K562 (cell line): ENCODE data around the gene SAE1. TPM values are rescaled to one million over a fixed set of nuclear protein-coding genes. Genes with fewer than 3 reads are reported as not detected.

ENCODE experiments used
- BACH1 ChIP-seq: fragments of 200-800 bp; sonication (Bioruptor generic); IDR thresholded peaks from 2 replicates; pipeline ENCODE4 v1.6.1; 2016; ENCODE audit warnings: missing genetic modification characterization, missing compliant biosample characterization
- BHLHE40 ChIP-seq: IDR thresholded peaks from 2 replicates; pipeline ENCODE4 v1.6.1; 2011; ENCODE audit warnings: low read length, improper control_type of control experiment
- CC2D1A ChIP-seq: fragments of 450-650 bp; IDR thresholded peaks from 2 replicates; pipeline ENCODE4 v1.6.1; 2017; ENCODE audit warnings: mild to moderate bottlenecking
- ELF1 ChIP-seq: fragments of 200-800 bp; sonication (Bioruptor generic); IDR thresholded peaks from 2 replicates; pipeline ENCODE4 v1.6.1; 2016; ENCODE audit warnings: missing genetic modification characterization, missing compliant biosample characterization
- ELF2 ChIP-seq: fragments of 250-450 bp; sonication (Bioruptor Pico); IDR thresholded peaks from 2 replicates; pipeline ENCODE4 v1.5.0; 2021; ENCODE audit warnings: mild to moderate bottlenecking
- ETV5 ChIP-seq: sonication (generic); formaldehyde crosslinking; IDR thresholded peaks from 2 replicates; pipeline ENCODE4 v1.4.0; 2020; ENCODE audit warnings: low read depth, mild to moderate bottlenecking, missing genetic modification reagents
- EZH2 ChIP-seq: IDR thresholded peaks from 2 replicates; pipeline ENCODE4 v1.6.1; 2012; ENCODE audit warnings: low read depth, mild to moderate bottlenecking, inconsistent platforms, low read length, borderline replicate concordance
- GABPA ChIP-seq: fragments of 200-800 bp; sonication (Bioruptor generic); conservative IDR thresholded peaks from 2 replicates; pipeline ENCODE4 v1.6.1; 2016; ENCODE audit warnings: low read depth, missing genetic modification characterization, missing compliant biosample characterization
- HCFC1 ChIP-seq: IDR thresholded peaks from 2 replicates; pipeline ENCODE4 v1.6.1; 2012; ENCODE audit warnings: low read depth, low read length, improper control_type of control experiment
- HDGF ChIP-seq: fragments of 450-650 bp; IDR thresholded peaks from 2 replicates; pipeline ENCODE4 v1.6.1; 2016
- HEY1 ChIP-seq: fragments of 250-450 bp; sonication (Bioruptor Pico); IDR thresholded peaks from 2 replicates; pipeline ENCODE4 v1.5.0; 2020; ENCODE audit warnings: mild to moderate bottlenecking, moderate library complexity, borderline replicate concordance
- MEF2A ChIP-seq: IDR thresholded peaks from 2 replicates; pipeline ENCODE4 v1.6.1; 2011; ENCODE audit warnings: low read depth, mild to moderate bottlenecking, low read length, moderate library complexity; ENCODE audit not compliant: control insufficient read depth
- MEF2D ChIP-seq: conservative IDR thresholded peaks from 2 replicates; pipeline ENCODE4 v1.6.1; 2016; ENCODE audit warnings: low read depth, missing genetic modification characterization, missing compliant biosample characterization
- MXI1 ChIP-seq: IDR thresholded peaks from 2 replicates; pipeline ENCODE4 v1.6.1; 2011; ENCODE audit warnings: low read depth, mild to moderate bottlenecking, improper control_type of control experiment, low read length
- NONO ChIP-seq, 2 experiments: fragments of 200-400 bp in 1 of 2; fragments of 450-650 bp in 1 of 2; formaldehyde crosslinking in 1 of 2; IDR thresholded peaks; 2 replicates each; pipeline ENCODE4 v1.6.1; 2017; ENCODE audit warnings: low read depth in 2 of 2, mild to moderate bottlenecking in 2 of 2, moderate library complexity in 2 of 2, low read length in 1 of 2
- SMAD2 ChIP-seq: fragments of 150-350 bp; IDR thresholded peaks from 2 replicates; pipeline ENCODE4 v1.6.1; 2014; ENCODE audit warnings: low read depth, mild to moderate bottlenecking, low read length
- TAF1 ChIP-seq: IDR thresholded peaks from 2 replicates; pipeline ENCODE4 v1.6.1; 2011; ENCODE audit warnings: mild to moderate bottlenecking, low read length, moderate library complexity; ENCODE audit not compliant: insufficient read depth, control insufficient read depth, severe bottlenecking; ENCODE audit errors: extremely low read depth
- ZBTB17 ChIP-seq: fragments of 450-650 bp; formaldehyde crosslinking; IDR thresholded peaks from 2 replicates; pipeline ENCODE4 v1.4.0; 2020; ENCODE audit warnings: mild to moderate bottlenecking
- ZNF140 ChIP-seq: fragments of 250-450 bp; sonication (Bioruptor Pico); IDR thresholded peaks from 2 replicates; pipeline ENCODE4 v1.8.0; 2021; ENCODE audit warnings: moderate library complexity, mild to moderate bottlenecking, inconsistent platforms
- ZNF780A ChIP-seq: fragments of 250-450 bp; sonication (Bioruptor Pico); IDR thresholded peaks from 2 replicates; pipeline ENCODE4 v1.5.0; 2021; ENCODE audit warnings: mild to moderate bottlenecking
- ZNF79 ChIP-seq: fragments of 250-450 bp; sonication (Bioruptor Pico); IDR thresholded peaks from 2 replicates; pipeline ENCODE4 v1.4.0; 2020; ENCODE audit warnings: low read depth, mild to moderate bottlenecking, moderate library complexity
- polyA plus RNA-seq, 8 experiments: library from polyadenylated mRNA; depleted of rRNA in 4 of 8; stranded (reverse) in 5 of 8; unstranded in 3 of 8; fragments of >200 nt; fragmentation: Nextera tagmentation in 2 of 8; fragmentation: Illumina TruSeq in 1 of 8; extraction: Ambion mirVana in 2 of 8; extraction: Trizol in 1 of 8; gene quantifications; 2 replicates each; pipeline versions ENCODE4 v1.2.1 to v1.2.3, GENCODE V29; 2011 to 2014; ENCODE audit warnings: inconsistent platforms in 1 of 8, missing spikeins in 1 of 8
- total RNA-seq, 7 experiments: library from RNA; depleted of rRNA in 6 of 7; stranded (reverse); fragments of >200 nt in 6 of 7; fragmentation: Illumina TruSeq in 2 of 7; extraction: Trizol in 2 of 7; gene quantifications; 2 replicates each; pipeline versions ENCODE4 v1.2.1 to v1.2.3, GENCODE V29; 2011 to 2021; ENCODE audit warnings: low replicate concordance in 1 of 7
- TF ChIP-seq, protein P1 (sequence below): fragments of 250-450 bp; sonication (Bioruptor Pico); IDR thresholded peaks from 2 replicates; pipeline ENCODE4 v1.4.0; 2020; ENCODE audit warnings: mild to moderate bottlenecking, moderate library complexity, borderline replicate concordance

SAE1 gene
- total and polyA plus RNA-seq, 9 of the 15 experiments (the other 6 are each of a cell fraction or from before 2014, with no cell fraction given), result 82.8 to 299 (median 217) TPM

DNA sequence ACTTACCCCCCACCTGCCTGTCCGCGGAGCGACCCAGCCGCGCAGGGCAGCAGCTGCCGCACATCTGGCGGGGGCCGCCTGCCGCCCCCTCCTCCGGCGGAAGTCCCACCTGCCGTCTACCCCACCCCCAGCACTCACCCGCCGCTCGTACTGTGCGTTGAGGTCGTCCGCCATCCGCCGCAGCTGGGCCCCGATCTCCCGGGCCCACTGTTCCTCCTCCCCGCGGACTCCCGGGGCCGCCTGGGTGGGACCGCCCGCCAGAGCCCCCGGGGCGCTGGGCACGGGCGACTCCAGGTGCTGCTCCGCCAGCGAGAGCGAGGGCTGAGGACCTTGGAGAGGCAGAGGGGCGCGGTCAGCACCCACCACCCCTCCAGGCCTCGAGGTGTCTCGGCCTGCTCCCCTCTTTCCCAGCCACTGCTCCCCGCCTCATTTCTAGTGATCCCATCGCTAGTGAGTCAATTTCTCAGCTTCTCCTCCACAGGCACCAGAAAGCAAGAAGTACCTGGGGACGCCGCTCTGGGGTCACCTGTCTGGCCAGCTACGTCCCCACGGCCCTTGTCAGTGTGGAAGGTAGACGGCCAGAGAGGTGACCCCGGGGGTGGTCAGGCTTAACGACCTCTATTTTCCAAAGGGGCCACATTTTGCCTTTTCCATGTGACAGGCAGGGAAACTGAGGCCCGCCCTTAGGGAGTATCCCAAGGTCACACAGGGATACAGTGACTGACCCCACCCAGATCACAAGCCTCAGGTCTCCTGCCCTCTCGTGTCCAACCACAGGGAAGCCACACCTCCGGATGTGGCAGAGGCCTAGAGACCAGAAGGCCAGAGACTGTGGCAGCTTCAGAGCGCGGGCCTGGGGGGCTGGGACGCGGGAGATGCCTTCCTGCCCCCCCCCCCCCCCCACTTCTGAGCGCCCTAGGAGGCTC, 96.1 kb downstream of the SAE1 start (continued):
- TF ChIP-seq, protein P1, sequence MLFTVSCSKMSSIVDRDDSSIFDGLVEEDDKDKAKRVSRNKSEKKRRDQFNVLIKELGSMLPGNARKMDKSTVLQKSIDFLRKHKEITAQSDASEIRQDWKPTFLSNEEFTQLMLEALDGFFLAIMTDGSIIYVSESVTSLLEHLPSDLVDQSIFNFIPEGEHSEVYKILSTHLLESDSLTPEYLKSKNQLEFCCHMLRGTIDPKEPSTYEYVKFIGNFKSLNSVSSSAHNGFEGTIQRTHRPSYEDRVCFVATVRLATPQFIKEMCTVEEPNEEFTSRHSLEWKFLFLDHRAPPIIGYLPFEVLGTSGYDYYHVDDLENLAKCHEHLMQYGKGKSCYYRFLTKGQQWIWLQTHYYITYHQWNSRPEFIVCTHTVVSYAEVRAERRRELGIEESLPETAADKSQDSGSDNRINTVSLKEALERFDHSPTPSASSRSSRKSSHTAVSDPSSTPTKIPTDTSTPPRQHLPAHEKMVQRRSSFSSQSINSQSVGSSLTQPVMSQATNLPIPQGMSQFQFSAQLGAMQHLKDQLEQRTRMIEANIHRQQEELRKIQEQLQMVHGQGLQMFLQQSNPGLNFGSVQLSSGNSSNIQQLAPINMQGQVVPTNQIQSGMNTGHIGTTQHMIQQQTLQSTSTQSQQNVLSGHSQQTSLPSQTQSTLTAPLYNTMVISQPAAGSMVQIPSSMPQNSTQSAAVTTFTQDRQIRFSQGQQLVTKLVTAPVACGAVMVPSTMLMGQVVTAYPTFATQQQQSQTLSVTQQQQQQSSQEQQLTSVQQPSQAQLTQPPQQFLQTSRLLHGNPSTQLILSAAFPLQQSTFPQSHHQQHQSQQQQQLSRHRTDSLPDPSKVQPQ (CRISPR knock-in tag), result no peak
- TF ChIP-seq TAF1 (peak; percentile 84), ELF1 (tag) (no peak), ZBTB17 (no peak; the same call in 1 of the 2 replicates), GABPA (tag) (peak; percentile 75), CC2D1A (no peak), HDGF (no peak), MEF2A (no peak; the same call in 1 of the 2 replicates), BACH1 (tag) (peak; percentile 89), ETV5 (CRISPR knock-in tag) (peak; percentile 99), EZH2 (no peak), ZNF79 (peak; percentile 67; the same call in 1 of the 2 replicates), ZNF140 (CRISPR knock-in tag) (no peak), HCFC1 (peak; percentile 4; the same call in 1 of the 2 replicates), SMAD2 (no peak), ZNF780A (CRISPR knock-in tag) (0 out of 2 replicates have a peak, but pooled peaks have one; percentile 40), BHLHE40 (peak; percentile 83), HEY1 (CRISPR knock-in tag) (peak; percentile 4; the same call in 1 of the 2 replicates), ELF2 (CRISPR knock-in tag) (no peak), MXI1 (no peak), MEF2D (tag) (peak; percentile 27; the same call in 1 of the 2 replicates), NONO (IDR thresholded peaks at IDR 0.05; ENCODE audit: low read depth in 2 of 2, low read length in 1 of 2) (peak in 1 of 2 experiments; percentile 99; a peak in 2 of 4 replicates)
